GM18499 (cell line): ENCODE measurements around the gene CEP162.
"Not testable (repeated sequence)": the region's sequence is repeated elsewhere in the genome, so short reads cannot be mapped to it uniquely, and the experiment has no call there.

ENCODE experiments used
- ATAC-seq: cut with Tn5 transposase; IDR thresholded peaks from one replicate; pipeline ENCODE4 v1.9.1; 2021; ENCODE audit warnings: moderate number of reproducible peaks; ENCODE audit not compliant: insufficient read depth, unreplicated experiment

CEP162 gene

GRCh38 chr6:84161190-84161589 lies 66.3 kb downstream of the CEP162 start:
- ATAC-seq = no peak

- ATAC-seq = no peak
These were observed 71.1 kb downstream of the CEP162 start for GRCh38 chr6:84156306-84156705.

GRCh38 chr6:84151669-84152068 lies 75.8 kb downstream of the CEP162 start:
- ATAC-seq = no peak

- no peak for ATAC-seq
These were observed 76.7 kb downstream of the CEP162 start for GRCh38 chr6:84150705-84151104.

- ATAC-seq = no peak
These were observed 85.9 kb downstream of the CEP162 start for GRCh38 chr6:84141521-84141920.

GRCh38 chr6:84139311-84139710 lies 88.1 kb downstream of the CEP162 start:
- no peak for ATAC-seq

- no peak for ATAC-seq
These were observed 89.4 kb downstream of the CEP162 start for GRCh38 chr6:84137989-84138575.

GRCh38 chr6:84137051-84137375 lies 90.4 kb downstream of the CEP162 start:
- no peak for ATAC-seq

- ATAC-seq = no peak
These were observed 90.9 kb downstream of the CEP162 start for GRCh38 chr6:84136364-84137050.

- no peak for ATAC-seq
These were observed 92.2 kb downstream of the CEP162 start for GRCh38 chr6:84135291-84135690.

GRCh38 chr6:84133385-84133784 lies 94.1 kb downstream of the CEP162 start:
- not testable (repeated sequence) for ATAC-seq

GRCh38 chr6:84129588-84129987 lies 97.9 kb downstream of the CEP162 start:
- not testable (repeated sequence) for ATAC-seq

GRCh38 chr6:84123186-84123585 lies 104.3 kb downstream of the CEP162 start:
- ATAC-seq = no peak

- ATAC-seq = no peak
These were observed 108.2 kb downstream of the CEP162 start for GRCh38 chr6:84119277-84119676.

- no peak for ATAC-seq
These were observed 109.3 kb downstream of the CEP162 start for GRCh38 chr6:84118191-84118590.

GRCh38 chr6:84114933-84115594 lies 112.4 kb downstream of the CEP162 start:
- not testable (repeated sequence) for ATAC-seq

- ATAC-seq = not testable (repeated sequence)
These were observed 116.1 kb downstream of the CEP162 start for GRCh38 chr6:84111351-84111750.

GRCh38 chr6:84107495-84107894 lies 119.9 kb downstream of the CEP162 start:
- no peak for ATAC-seq

GRCh38 chr6:84105215-84105924 lies 122.1 kb downstream of the CEP162 start:
- not testable (repeated sequence) for ATAC-seq

GRCh38 chr6:84103029-84103428 lies 124.4 kb downstream of the CEP162 start:
- ATAC-seq = no peak

- no peak for ATAC-seq
These were observed 132.3 kb downstream of the CEP162 start for GRCh38 chr6:84095156-84095555.
